LNCaP clone FGC (cell line): ENCODE measurements around the gene LIPJ.

Experiments
- DNase-seq: peaks from one replicate; pipeline ENCODE4 v3.0.0-alpha.2; 2011; ENCODE audit warnings: low read depth
- H3K4me3 ChIP-seq: 2 replicates; pipeline ENCODE4 v1.5.1; 2011; ENCODE audit warnings: mild to moderate bottlenecking, low read depth, low read length, control low read depth
- CTCF ChIP-seq: IDR thresholded peaks from 2 replicates; pipeline ENCODE4 v1.5.1; 2012; ENCODE audit warnings: mild to moderate bottlenecking; ENCODE audit not compliant: control insufficient read depth, insufficient read depth; ENCODE audit errors: extremely low read depth

LIPJ gene

DNA sequence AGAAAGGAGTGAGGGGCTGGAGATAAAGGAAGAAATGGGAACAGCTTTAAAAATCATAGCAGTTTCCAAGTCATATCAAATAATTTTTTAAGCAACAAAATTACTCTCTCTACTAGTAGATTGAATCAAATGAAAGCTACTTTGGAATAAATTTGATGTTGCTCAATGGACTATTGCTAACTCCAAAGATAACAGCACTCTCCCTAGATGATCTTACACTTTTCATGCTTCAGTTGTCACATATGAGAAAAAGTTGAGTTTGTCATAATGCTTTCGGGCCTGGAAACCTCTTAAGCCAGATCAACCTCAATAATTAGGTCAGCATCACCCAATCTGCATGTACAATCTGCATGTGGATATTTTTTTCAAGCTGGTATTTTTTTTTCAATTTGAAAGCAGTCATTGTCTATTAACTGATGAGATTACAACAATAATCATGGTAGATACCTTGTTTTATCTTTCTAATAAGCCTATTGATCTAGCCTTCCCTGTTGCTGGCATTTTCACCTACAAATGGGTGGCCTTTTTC lies 31.3 kb downstream of the LIPJ start:
- no peak overlapping the region for H3K4me3 ChIP-seq
- no peak for DNase-seq

DNA sequence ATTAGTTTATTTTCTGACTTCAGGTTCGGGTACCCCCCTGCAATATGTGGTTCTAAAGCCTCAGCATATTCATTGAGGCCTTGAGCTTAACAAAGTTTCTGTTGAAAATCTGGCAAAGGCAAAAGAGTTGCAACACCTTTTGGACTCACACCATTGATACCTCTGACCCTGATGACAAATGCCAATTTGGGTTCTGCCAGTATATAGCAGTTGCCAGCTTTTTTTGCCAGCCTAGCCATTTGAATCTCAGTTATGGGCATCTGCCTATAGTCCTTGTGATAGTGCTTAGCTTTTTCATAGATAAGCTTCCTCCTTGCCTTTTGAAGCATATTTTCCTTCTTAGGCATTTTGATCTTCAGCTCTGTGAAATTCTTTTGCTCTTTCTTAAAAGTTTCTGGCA lies 31.9 kb downstream of the LIPJ start:
- H3K4me3 ChIP-seq: no peak overlapping the region
- no peak for DNase-seq

More for the DNA sequence above, 31.3 kb downstream of the LIPJ start:
- TF ChIP-seq CTCF: no peak

GRCh38 chr10:88620441-88620840 lies 33.9 kb downstream of the LIPJ start:
- no peak overlapping the region for H3K4me3 ChIP-seq
- TF ChIP-seq CTCF: no peak
- no peak for DNase-seq

More for the DNA sequence above, 31.9 kb downstream of the LIPJ start:
- TF ChIP-seq CTCF: no peak

DNA sequence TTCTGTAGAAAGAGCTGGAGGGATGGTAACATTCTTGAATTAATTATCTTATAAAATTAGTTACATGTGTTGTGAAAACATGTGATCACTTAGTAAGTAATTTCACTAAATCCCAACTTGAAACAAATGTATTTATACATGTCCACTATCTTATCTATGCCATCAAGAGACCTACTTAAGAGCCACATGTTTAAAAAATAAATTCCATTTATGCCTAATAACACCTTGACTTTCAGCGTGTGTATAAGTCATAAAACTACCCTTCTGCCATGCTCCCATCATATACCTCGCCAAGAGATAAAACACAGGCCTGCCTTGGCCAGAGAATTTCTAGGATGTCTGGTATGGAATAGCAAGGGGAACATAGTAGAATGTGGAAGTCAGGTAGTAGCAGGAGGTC lies 37.3 kb downstream of the LIPJ start:
- no peak overlapping the region for H3K4me3 ChIP-seq
- TF ChIP-seq CTCF: no peak
- no peak for DNase-seq

DNA sequence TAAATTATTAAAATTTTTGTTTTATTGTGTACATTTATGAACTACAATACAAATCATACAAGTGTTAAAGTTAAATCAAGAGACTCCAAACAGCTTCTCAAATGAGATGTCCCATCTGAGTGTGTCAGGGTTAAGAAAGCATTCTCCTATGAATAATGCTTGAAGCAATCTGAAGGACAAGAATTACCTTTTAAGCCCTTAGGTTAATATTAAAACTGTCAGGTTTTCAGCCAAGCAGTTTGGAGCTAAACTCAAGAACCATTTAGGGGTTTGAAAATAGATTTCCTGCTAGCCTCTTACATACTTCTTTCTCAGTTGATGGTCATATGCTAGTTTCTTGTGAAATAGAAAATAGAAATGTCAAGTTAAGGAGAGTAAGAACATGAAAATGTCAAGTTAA lies 38.3 kb downstream of the LIPJ start:
- TF ChIP-seq CTCF: no peak
- no peak for DNase-seq
- H3K4me3 ChIP-seq: no peak overlapping the region

GRCh38 chr10:88640186-88640585 lies 53.6 kb downstream of the LIPJ start:
- DNase-seq: no peak
- TF ChIP-seq CTCF: no peak
- no peak overlapping the region for H3K4me3 ChIP-seq

DNA sequence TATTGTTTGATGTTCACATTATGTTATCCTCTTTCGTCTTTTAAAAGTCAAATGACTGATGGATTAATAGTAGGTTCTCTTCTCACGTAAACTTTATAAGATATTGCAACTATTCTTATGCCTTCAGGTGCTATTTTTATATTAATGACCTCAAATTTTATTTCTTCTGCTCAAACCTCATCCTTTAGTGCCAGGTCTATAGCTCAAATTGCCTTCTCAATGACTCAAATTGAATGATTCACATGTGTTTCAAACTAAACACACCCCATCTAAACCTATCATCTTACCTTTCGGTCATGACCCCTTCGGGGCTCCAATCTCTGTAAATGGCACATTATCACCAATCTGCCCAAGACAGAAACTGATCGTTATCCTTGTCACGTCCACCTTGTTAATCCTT lies 55.6 kb downstream of the LIPJ start:
- no peak for TF ChIP-seq CTCF
- DNase-seq: no peak
- H3K4me3 ChIP-seq: no peak overlapping the region
